SK-N-SH treated with all-trans-retinoic acid at 6 μM for 48 hours (cell line): Measurements from ENCODE around the gene ACOXL.

Experiments used
- ATAC-seq: fragments of 200-7000 bp; cut with Tn5 transposase; 3 replicates; pipeline ENCODE4 v1.9.1; 2020; ENCODE audit warnings: mild to moderate bottlenecking, moderate library complexity
- BACH2 ChIP-seq: fragments of 250-450 bp; sonication (Bioruptor Pico); IDR thresholded peaks from 2 replicates; pipeline ENCODE4 v1.9.0; 2021; ENCODE audit warnings: mild to moderate bottlenecking, borderline replicate concordance
- CSDC2 ChIP-seq: fragments of 250-450 bp; sonication (Bioruptor Pico); IDR thresholded peaks from 2 replicates; pipeline ENCODE4 v1.5.0; 2020; ENCODE audit warnings: mild to moderate bottlenecking, moderate library complexity
- ESRRG ChIP-seq: fragments of 250-450 bp; sonication (Bioruptor Pico); IDR thresholded peaks from 2 replicates; pipeline ENCODE4 v1.6.1; 2021; ENCODE audit warnings: mild to moderate bottlenecking
- ISL1 ChIP-seq: fragments of 250-450 bp; sonication (Bioruptor Pico); IDR thresholded peaks from 2 replicates; pipeline ENCODE4 v2.1.2; 2022; ENCODE audit warnings: mild to moderate bottlenecking, moderate library complexity
- OSR1 ChIP-seq: fragments of 250-450 bp; sonication (Bioruptor Pico); IDR thresholded peaks from 2 replicates; pipeline ENCODE4 v1.8.0; 2022; ENCODE audit warnings: moderate library complexity, mild to moderate bottlenecking, inconsistent platforms
- PPARA ChIP-seq: fragments of 250-450 bp; sonication (Bioruptor Pico); IDR thresholded peaks from 2 replicates; pipeline ENCODE4 v1.5.0; 2020; ENCODE audit warnings: mild to moderate bottlenecking, borderline replicate concordance
- RARB ChIP-seq: fragments of 250-450 bp; sonication (Bioruptor Pico); IDR thresholded peaks from 2 replicates; pipeline ENCODE4 v1.8.0; 2021; ENCODE audit warnings: mild to moderate bottlenecking, moderate library complexity
- SNAI2 ChIP-seq: fragments of 250-450 bp; sonication (Bioruptor Pico); IDR thresholded peaks from 2 replicates; pipeline ENCODE4 v1.5.0; 2020; ENCODE audit warnings: mild to moderate bottlenecking, moderate library complexity
- TOX ChIP-seq: fragments of 250-450 bp; sonication (Bioruptor Pico); IDR thresholded peaks from 2 replicates; pipeline ENCODE4 v1.8.0; 2021; ENCODE audit warnings: mild to moderate bottlenecking, moderate library complexity, borderline replicate concordance
- ZC3H10 ChIP-seq: fragments of 250-450 bp; sonication (Bioruptor Pico); IDR thresholded peaks from 2 replicates; pipeline ENCODE4 v1.5.1; 2021; ENCODE audit warnings: mild to moderate bottlenecking, moderate library complexity
- ZFP3 ChIP-seq: fragments of 250-450 bp; sonication (Bioruptor Pico); IDR thresholded peaks from 2 replicates; pipeline ENCODE4 v1.5.0; 2020; ENCODE audit warnings: mild to moderate bottlenecking, moderate library complexity
- ZFP30 ChIP-seq: fragments of 450-650 bp; formaldehyde crosslinking; IDR thresholded peaks from 2 replicates; pipeline ENCODE4 v1.5.0; 2022; ENCODE audit warnings: mild to moderate bottlenecking, moderate library complexity
- ZNF565 ChIP-seq: fragments of 450-650 bp; formaldehyde crosslinking; conservative IDR thresholded peaks from 2 replicates; pipeline ENCODE4 v1.5.0; 2020; ENCODE audit warnings: low read depth, mild to moderate bottlenecking, moderate library complexity
- ZNF70 ChIP-seq: fragments of 450-650 bp; formaldehyde crosslinking; IDR thresholded peaks from 2 replicates; pipeline ENCODE4 v1.5.0; 2020; ENCODE audit warnings: mild to moderate bottlenecking, moderate library complexity
- ZNF8 ChIP-seq: fragments of 450-650 bp; formaldehyde crosslinking; IDR thresholded peaks from 2 replicates; pipeline ENCODE4 v1.5.0; 2020; ENCODE audit warnings: mild to moderate bottlenecking, moderate library complexity
- TF ChIP-seq, protein P1 (sequence below): fragments of 250-450 bp; sonication (Bioruptor Pico); IDR thresholded peaks from 2 replicates; pipeline ENCODE4 v1.8.0; 2021; ENCODE audit warnings: low read depth, mild to moderate bottlenecking, moderate library complexity, borderline replicate concordance
- TF ChIP-seq, protein P2 (sequence below): fragments of 250-450 bp; sonication (Bioruptor Pico); IDR thresholded peaks from 2 replicates; pipeline ENCODE4 v1.5.1; 2020; ENCODE audit warnings: low read depth, mild to moderate bottlenecking, moderate library complexity
- TF ChIP-seq, protein P3 (sequence below): fragments of 250-450 bp; sonication (Bioruptor Pico); IDR thresholded peaks from 2 replicates; pipeline ENCODE4 v1.8.0; 2020; ENCODE audit warnings: mild to moderate bottlenecking, moderate library complexity, borderline replicate concordance
- TF ChIP-seq, protein P4 (sequence below): fragments of 250-450 bp; sonication (Bioruptor Pico); IDR thresholded peaks from 2 replicates; pipeline ENCODE4 v1.5.0; 2020; ENCODE audit warnings: mild to moderate bottlenecking, moderate library complexity

The ACOXL gene

DNA sequence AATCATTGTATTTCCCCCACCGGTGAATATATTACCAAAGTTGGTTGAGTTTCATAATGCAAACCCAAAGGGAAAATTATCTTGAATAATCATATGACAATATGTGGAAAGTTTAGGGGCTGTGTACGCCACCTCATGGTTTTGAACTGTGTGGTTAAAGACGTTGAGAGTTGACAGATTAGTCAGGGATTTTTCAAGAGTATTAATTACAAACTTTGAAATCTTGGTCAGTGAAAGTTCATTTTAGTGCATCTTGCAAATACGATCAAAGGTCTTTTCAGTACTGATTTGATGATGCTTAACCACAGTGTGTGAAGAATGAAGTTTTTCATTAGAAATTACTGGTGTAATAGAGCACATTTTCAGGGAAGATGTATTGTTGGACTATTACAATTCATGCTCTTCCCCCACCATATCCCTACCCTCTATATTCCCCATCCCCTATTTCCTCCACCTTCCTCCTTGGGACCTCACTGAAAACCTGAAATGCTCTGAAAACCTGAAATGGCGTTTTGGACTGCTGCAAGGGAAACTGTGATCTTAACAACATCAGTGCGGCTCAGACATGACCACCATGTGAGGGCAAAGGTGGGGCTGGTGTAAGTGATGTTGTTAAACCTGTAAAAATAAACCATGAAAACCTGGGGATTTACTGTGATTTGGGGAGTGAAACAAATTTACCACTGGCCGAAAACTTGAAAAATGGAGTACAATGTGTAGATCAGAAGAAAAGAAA, 383.8 kb downstream of the ACOXL start (continued):
- TF ChIP-seq ZC3H10 (CRISPR knock-in tag) (no peak), ESRRG (CRISPR knock-in tag) (no peak), ZNF8 (CRISPR knock-in tag) (no peak), CSDC2 (CRISPR knock-in tag) (no peak)
- TF ChIP-seq, protein P1, sequence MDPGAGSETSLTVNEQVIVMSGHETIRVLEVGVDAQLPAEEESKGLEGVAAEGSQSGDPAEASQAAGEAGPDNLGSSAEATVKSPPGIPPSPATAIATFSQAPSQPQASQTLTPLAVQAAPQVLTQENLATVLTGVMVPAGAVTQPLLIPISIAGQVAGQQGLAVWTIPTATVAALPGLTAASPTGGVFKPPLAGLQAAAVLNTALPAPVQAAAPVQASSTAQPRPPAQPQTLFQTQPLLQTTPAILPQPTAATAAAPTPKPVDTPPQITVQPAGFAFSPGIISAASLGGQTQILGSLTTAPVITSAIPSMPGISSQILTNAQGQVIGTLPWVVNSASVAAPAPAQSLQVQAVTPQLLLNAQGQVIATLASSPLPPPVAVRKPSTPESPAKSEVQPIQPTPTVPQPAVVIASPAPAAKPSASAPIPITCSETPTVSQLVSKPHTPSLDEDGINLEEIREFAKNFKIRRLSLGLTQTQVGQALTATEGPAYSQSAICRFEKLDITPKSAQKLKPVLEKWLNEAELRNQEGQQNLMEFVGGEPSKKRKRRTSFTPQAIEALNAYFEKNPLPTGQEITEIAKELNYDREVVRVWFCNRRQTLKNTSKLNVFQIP, result no peak

DNA sequence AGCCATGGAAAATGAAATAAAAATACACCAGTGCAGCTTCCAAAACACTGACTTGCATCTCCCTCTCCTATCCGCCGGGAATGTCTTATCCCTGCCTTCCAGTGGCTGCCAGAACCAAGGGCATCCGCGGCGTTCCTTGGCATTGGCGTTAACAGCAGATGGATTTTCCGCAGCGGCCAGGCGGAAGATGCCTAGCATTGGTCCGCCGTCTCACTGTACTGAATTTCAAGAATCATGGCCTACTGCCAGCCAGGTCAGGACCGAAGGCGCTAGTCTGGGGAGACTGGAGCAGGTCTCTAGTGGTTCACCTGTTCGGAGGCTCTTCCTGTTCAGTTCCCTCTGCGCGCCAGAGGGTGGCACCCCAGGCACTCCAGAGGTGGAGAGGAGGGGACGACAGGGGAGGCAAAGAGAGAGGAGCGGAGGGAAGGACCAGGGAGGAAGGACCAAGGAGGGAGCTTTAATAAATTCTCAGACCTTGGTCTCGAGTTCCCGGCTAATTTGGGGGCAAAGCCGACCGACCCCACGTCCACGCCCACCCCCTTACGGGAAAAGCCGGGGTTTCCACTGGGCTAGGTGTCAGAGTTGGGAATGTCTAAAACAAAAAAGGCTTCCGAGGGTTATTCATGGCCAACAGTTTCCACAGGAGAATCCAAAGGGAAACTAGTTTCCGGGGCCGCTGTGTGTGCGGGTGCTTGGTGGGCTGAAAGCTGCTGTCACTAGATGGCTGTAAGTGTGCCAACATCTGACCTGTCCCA, 384.6 kb downstream of the ACOXL start:
- TF ChIP-seq ISL1 (CRISPR knock-in tag) (no peak), ZFP30 (no peak)
- peak; percentile 48 for ATAC-seq

DNA sequence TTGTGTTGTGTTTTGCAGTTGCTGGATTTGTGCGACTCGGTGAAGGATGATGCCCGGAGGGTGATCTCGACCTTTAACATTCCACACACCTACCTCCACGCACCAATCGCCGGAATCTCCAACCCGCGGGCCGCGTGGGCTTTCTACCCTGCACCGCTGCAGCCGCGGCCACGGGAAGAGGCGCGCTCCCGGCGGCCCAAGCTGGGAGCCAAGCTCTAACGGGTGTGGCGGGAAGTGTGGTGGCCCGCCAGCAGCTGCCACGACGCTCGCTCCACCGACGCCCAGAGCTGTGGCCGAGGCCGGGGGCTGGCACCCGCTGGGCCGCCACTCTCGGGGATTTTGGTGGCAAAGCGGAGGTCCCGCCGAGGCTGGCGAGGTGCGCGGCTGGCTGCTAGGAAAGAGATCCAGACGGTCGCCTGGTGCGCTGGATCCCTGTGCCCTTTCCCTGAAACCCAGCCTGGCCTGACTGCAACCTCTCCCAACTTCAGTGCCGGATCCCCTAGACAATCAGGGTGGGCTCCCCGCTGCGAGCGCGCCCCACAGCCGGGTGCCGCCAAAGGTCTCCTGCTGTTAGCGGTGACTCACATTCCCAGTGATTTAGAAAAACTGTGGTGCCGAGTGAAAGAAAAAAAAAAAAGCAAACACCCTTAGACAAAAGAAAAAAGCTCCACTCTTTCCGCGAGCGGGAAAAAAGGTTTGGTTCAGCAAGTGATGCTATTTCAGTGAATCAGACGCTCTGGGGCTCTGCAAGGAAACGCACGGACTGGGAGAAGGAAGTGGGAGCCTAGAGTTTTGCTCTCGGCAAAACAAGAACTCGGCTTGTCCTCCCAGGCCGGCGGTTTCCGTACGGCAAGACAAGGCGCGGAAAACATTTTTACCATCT, 385.5 kb downstream of the ACOXL start:
- no peak for TF ChIP-seq ZNF8 (CRISPR knock-in tag)
- no peak for ATAC-seq

DNA sequence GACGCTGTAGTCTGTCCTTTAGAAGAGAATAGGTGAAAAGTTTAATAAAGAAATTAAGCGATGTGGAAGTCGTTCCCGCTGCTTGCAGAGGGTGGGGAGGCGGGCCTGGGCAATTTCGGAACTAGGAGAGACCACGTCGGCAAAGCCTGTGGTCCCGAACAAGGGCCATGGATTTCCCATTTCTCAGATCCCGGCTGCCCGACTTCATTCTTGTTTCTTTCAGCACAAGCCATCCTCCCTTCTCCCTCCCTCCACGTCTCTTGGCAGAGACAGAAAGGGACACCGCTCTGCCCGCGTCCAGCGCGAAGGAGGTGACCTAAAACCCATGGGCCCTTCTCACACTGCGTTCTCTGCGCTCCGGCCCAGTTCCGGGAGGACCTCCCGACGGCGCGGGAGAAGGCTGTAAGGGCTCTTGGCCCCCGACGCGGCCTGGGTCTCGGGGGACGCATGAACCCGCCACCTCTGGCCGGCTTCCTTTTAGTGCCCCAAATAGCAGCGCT, 386.2 kb downstream of the ACOXL start:
- ATAC-seq, result no peak
- TF ChIP-seq PPARA (CRISPR knock-in tag), result no peak
- TF ChIP-seq ZC3H10 (CRISPR knock-in tag), result no peak
- TF ChIP-seq TOX, result no peak
- TF ChIP-seq, protein P2, sequence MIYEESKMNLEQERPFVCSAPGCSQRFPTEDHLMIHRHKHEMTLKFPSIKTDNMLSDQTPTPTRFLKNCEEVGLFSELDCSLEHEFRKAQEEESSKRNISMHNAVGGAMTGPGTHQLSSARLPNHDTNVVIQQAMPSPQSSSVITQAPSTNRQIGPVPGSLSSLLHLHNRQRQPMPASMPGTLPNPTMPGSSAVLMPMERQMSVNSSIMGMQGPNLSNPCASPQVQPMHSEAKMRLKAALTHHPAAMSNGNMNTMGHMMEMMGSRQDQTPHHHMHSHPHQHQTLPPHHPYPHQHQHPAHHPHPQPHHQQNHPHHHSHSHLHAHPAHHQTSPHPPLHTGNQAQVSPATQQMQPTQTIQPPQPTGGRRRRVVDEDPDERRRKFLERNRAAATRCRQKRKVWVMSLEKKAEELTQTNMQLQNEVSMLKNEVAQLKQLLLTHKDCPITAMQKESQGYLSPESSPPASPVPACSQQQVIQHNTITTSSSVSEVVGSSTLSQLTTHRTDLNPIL (CRISPR knock-in tag), result no peak
- TF ChIP-seq OSR1 (CRISPR knock-in tag), result no peak
- TF ChIP-seq SNAI2 (CRISPR knock-in tag), result no peak
- TF ChIP-seq BACH2 (CRISPR knock-in tag), result no peak
- TF ChIP-seq ZNF565 (CRISPR knock-in tag), result no peak
- TF ChIP-seq, protein P3, sequence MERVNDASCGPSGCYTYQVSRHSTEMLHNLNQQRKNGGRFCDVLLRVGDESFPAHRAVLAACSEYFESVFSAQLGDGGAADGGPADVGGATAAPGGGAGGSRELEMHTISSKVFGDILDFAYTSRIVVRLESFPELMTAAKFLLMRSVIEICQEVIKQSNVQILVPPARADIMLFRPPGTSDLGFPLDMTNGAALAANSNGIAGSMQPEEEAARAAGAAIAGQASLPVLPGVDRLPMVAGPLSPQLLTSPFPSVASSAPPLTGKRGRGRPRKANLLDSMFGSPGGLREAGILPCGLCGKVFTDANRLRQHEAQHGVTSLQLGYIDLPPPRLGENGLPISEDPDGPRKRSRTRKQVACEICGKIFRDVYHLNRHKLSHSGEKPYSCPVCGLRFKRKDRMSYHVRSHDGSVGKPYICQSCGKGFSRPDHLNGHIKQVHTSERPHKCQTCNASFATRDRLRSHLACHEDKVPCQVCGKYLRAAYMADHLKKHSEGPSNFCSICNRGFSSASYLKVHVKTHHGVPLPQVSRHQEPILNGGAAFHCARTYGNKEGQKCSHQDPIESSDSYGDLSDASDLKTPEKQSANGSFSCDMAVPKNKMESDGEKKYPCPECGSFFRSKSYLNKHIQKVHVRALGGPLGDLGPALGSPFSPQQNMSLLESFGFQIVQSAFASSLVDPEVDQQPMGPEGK (CRISPR knock-in tag), result no peak
- no peak for TF ChIP-seq RARB (CRISPR knock-in tag)
- TF ChIP-seq ZFP30, result no peak
- TF ChIP-seq ESRRG (CRISPR knock-in tag), result no peak
- TF ChIP-seq ZNF70, result no peak

DNA sequence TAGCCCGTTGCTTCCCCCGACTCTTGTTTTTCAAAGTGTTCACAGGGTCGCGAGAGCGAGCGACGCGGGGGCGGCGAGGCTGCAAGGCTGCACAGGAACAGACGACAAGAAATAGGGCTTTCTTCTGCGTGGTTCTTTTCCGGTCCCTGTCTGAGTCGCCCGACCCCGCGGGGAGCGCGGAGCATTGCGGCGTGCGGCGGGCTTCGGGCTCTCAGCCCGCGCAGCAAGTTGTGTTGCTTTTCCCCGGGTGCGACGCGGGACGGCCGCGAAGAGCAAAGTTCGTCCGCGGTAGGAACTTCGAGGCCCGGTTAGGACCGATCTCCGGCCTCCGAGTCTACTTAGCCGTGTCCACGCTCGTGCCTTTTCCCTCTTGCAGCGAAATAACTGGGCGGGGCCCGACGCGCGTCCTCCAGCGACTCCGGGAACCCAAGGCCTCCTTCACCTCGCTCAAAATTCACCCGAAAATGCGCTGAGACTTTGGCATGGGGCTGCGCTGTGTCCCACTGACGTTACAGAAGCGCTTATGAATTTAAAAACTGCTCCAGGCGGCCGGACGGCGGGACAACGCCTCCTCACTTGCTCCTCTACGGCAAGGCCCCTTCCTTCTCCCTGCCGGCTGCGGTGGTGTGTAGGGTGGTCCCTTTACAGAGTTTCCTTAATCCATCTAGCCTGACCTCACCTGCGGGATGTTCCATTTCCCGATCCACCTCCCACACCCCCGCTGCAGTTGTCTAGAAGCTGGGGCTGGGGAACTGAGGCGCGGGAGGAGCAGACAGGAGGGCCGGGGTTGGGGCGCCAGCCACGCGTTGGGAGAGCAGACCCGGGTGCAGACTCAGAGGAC, 386.8 kb downstream of the ACOXL start:
- ATAC-seq, result no peak
- no peak for TF ChIP-seq CSDC2 (CRISPR knock-in tag)
- no peak for TF ChIP-seq ESRRG (CRISPR knock-in tag)
- TF ChIP-seq OSR1 (CRISPR knock-in tag), result no peak
- TF ChIP-seq, protein P2 (CRISPR knock-in tag), result no peak
- TF ChIP-seq ZFP3 (CRISPR knock-in tag), result no peak
- no peak for TF ChIP-seq TOX
- TF ChIP-seq, protein P3 (CRISPR knock-in tag), result no peak
- no peak for TF ChIP-seq PPARA (CRISPR knock-in tag)
- TF ChIP-seq, protein P4, sequence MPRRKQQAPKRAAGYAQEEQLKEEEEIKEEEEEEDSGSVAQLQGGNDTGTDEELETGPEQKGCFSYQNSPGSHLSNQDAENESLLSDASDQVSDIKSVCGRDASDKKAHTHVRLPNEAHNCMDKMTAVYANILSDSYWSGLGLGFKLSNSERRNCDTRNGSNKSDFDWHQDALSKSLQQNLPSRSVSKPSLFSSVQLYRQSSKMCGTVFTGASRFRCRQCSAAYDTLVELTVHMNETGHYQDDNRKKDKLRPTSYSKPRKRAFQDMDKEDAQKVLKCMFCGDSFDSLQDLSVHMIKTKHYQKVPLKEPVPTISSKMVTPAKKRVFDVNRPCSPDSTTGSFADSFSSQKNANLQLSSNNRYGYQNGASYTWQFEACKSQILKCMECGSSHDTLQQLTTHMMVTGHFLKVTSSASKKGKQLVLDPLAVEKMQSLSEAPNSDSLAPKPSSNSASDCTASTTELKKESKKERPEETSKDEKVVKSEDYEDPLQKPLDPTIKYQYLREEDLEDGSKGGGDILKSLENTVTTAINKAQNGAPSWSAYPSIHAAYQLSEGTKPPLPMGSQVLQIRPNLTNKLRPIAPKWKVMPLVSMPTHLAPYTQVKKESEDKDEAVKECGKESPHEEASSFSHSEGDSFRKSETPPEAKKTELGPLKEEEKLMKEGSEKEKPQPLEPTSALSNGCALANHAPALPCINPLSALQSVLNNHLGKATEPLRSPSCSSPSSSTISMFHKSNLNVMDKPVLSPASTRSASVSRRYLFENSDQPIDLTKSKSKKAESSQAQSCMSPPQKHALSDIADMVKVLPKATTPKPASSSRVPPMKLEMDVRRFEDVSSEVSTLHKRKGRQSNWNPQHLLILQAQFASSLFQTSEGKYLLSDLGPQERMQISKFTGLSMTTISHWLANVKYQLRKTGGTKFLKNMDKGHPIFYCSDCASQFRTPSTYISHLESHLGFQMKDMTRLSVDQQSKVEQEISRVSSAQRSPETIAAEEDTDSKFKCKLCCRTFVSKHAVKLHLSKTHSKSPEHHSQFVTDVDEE (CRISPR knock-in tag), result no peak
